GM23338 (cell line): ENCODE results near the gene TANGO2.

Experiments used
- CREB1 ChIP-seq: fragments of 250-450 bp; sonication (Bioruptor Pico); IDR thresholded peaks from 2 replicates; pipeline ENCODE4 v1.5.0; 2020; ENCODE audit warnings: low read depth, mild to moderate bottlenecking, moderate library complexity
- CTCF ChIP-seq, 2 experiments: fragments of 200-600 bp in 1 of 2; sonication (generic) in 1 of 2; conservative IDR thresholded peaks; 2 replicates each; pipeline versions ENCODE4 v1.5.1 to v1.6.1; 2016 to 2017; ENCODE audit warnings: antibody characterized with exemption in 2 of 2, low read depth in 2 of 2, mild to moderate bottlenecking in 2 of 2, moderate library complexity in 1 of 2
- EZH2 ChIP-seq: fragments of 200-600 bp; sonication (generic); IDR thresholded peaks from one replicate; pipeline ENCODE4 v1.8.0; 2017; ENCODE audit warnings: antibody characterized with exemption, mild to moderate bottlenecking, low read depth; ENCODE audit not compliant: unreplicated experiment
- EZH2phosphoT487 ChIP-seq: fragments of 200-600 bp; sonication (generic); IDR thresholded peaks from one replicate; pipeline ENCODE4 v1.8.1; 2018; ENCODE audit warnings: antibody characterized with exemption; ENCODE audit not compliant: unreplicated experiment
- POLR2AphosphoS5 ChIP-seq: IDR thresholded peaks from 2 replicates; pipeline ENCODE4 v1.6.1; 2016; ENCODE audit warnings: antibody characterized with exemption, low read depth
- REST ChIP-seq: IDR thresholded peaks from one replicate; pipeline ENCODE4 v1.6.1; 2018; ENCODE audit warnings: antibody characterized with exemption; ENCODE audit not compliant: unreplicated experiment

- TF ChIP-seq EZH2, result no peak
- no peak for TF ChIP-seq POLR2AphosphoS5
- TF ChIP-seq CTCF (conservative IDR thresholded peaks at IDR 0.05; ENCODE audit: low read depth in 2 of 2), result no peak
- no peak for TF ChIP-seq EZH2phosphoT487
- no peak for TF ChIP-seq CREB1 (CRISPR knock-in tag)
- TF ChIP-seq REST, result no peak
Measured at GRCh38 chr22:20043057-20043996, 22.4 kb downstream of the TANGO2 start.
